ENCODE data around the gene OR1F1.
"Not testable (repeated sequence)": the region's sequence is repeated elsewhere in the genome, so short reads cannot be mapped to it uniquely, and the experiment has no call there.

OR1F1 gene

GRCh38 chr16:3150346-3151218, 37.4 kb upstream of the OR1F1 start:
- in situ Hi-C loops (cut with MboI; ENCODE audit: low sequenced_read_pairs) = no loop called here

- in situ Hi-C loops (cut with MboI; ENCODE audit: low sequenced_read_pairs) = no loop called here
Measured at GRCh38 chr16:3152027-3152276, 36.1 kb upstream of the OR1F1 start.

GRCh38 chr16:3152277-3152990, 35.6 kb upstream of the OR1F1 start:
- in situ Hi-C loops (cut with MboI; ENCODE audit: low sequenced_read_pairs) = no loop called here

- in situ Hi-C loops (cut with MboI; ENCODE audit: low sequenced_read_pairs) = no loop called here
Measured at GRCh38 chr16:3152991-3153368, 35.0 kb upstream of the OR1F1 start.

- in situ Hi-C loops (cut with MboI; ENCODE audit: low sequenced_read_pairs) = no loop called here
Measured at GRCh38 chr16:3155181-3155580, 32.8 kb upstream of the OR1F1 start.

GRCh38 chr16:3155972-3156371, 32.0 kb upstream of the OR1F1 start:
- in situ Hi-C loops (cut with MboI; ENCODE audit: low sequenced_read_pairs) = no loop called here

GRCh38 chr16:3157229-3158025, 30.6 kb upstream of the OR1F1 start:
- in situ Hi-C loops (cut with MboI; ENCODE audit: low sequenced_read_pairs) = no loop called here

GRCh38 chr16:3158026-3158509, 29.9 kb upstream of the OR1F1 start:
- in situ Hi-C loops (cut with MboI; ENCODE audit: low sequenced_read_pairs) = no loop called here

- in situ Hi-C loops (cut with MboI; ENCODE audit: low sequenced_read_pairs) = no loop called here
Measured at GRCh38 chr16:3158510-3159314, 29.3 kb upstream of the OR1F1 start.

GRCh38 chr16:3161235-3162018, 26.6 kb upstream of the OR1F1 start:
- in situ Hi-C loops (cut with MboI; ENCODE audit: low sequenced_read_pairs) = no loop called here

GRCh38 chr16:3164121-3164991, 23.6 kb upstream of the OR1F1 start:
- in situ Hi-C loops (cut with MboI; ENCODE audit: low sequenced_read_pairs) = no loop called here

- in situ Hi-C loops (cut with MboI; ENCODE audit: low sequenced_read_pairs) = no loop called here
Measured at GRCh38 chr16:3165111-3165822, 22.7 kb upstream of the OR1F1 start.

- in situ Hi-C loops (cut with MboI; ENCODE audit: low sequenced_read_pairs) = no loop called here
Measured at GRCh38 chr16:3166505-3166886, 21.5 kb upstream of the OR1F1 start.

GRCh38 chr16:3168729-3169128, 19.3 kb upstream of the OR1F1 start:
- in situ Hi-C loops (cut with MboI; ENCODE audit: low sequenced_read_pairs) = not testable (repeated sequence)

GRCh38 chr16:3170440-3171180, 17.4 kb upstream of the OR1F1 start:
- in situ Hi-C loops (cut with MboI; ENCODE audit: low sequenced_read_pairs) = no loop called here

- in situ Hi-C loops (cut with MboI; ENCODE audit: low sequenced_read_pairs) = no loop called here
Measured at GRCh38 chr16:3171181-3171854, 16.7 kb upstream of the OR1F1 start.
